Ovary (tissue), 1 donor: ENCODE data around the gene PTTG1IP.

ENCODE experiments used
- EP300 ChIP-seq: sonication (generic); formaldehyde crosslinking; IDR thresholded peaks from one replicate; pipeline ENCODE4 v1.6.1; 2017; ENCODE audit warnings: antibody characterized with exemption
- POLR2A ChIP-seq: fragments of 450-650 bp; IDR thresholded peaks from one replicate; pipeline ENCODE4 v1.6.1; 2017; ENCODE audit warnings: antibody characterized with exemption, mild to moderate bottlenecking, moderate library complexity

DNA sequence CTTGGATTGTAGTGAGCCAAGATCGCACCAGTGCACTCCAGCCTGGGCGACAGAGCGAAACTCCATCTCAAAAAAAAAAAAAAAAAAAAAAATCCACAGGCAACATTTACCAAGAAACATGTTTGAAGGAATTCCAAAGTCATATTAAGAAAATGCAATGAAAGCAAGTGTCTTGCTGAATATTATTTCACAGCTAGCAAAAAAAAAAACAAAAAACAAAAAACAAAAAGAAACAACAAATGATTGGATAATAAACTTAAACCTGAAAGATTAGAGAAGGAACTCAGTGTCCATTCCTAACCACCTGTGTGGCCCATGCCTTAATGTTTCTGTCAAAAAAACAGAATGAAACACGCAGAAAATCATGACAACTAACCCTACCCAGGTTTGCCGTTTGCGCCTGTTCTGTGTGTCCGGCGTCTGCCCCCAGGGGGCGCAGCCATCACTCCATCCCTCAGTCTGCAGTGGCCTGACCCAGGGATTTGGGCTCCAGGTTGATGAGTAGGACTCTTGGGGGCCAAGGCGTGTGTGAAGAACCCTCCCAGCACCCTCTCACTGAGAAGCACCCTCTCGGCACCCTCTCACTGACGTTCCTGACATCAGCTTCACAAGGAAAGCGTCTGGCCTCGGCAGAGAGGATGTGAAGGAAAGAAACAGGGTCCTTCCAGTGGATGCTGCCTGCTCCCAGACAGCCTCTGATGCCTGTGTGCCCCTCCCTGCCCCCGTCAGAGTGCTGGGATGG lies 19.2 kb upstream of the PTTG1IP start:
- TF ChIP-seq POLR2A (no peak), EP300 (no peak)
